PC-3 (cell line): Measurements from ENCODE around the gene MEIOSIN. TPM values are rescaled to one million over a fixed set of nuclear protein-coding genes. Genes with fewer than 3 reads are reported as not detected.
A peak's percentile ranks its signal among the peaks of the same experiment; 100 is the strongest.

ENCODE experiments used
- ATAC-seq: fragments of 200-7000 bp; cut with Tn5 transposase; 2 replicates; pipeline ENCODE4 v1.9.1; 2020; ENCODE audit warnings: mild to moderate bottlenecking, moderate library complexity
- BruUV-seq: library from RNA; stranded (reverse); fragments of 400-500 nt; replicated peaks from 2 replicates; lab custom pipeline; 2021; lab: Mats Ljungman, UMichigan
- CTCF ChIA-PET: fragments of 300-600 bp; sonication (Branson Sonifier 250); formaldehyde crosslinking; loops from one replicate; lab custom pipeline; 2022; ENCODE audit warnings: antibody characterized with exemption; lab: Charles Lee
- POLR2A ChIA-PET: fragments of 300-600 bp; sonication (Branson Sonifier 250); formaldehyde crosslinking; loops from one replicate; lab custom pipeline; 2022; ENCODE audit warnings: antibody characterized with exemption; ENCODE audit not compliant: unreplicated experiment; lab: Charles Lee
- DNase-seq: peaks from one replicate; pipeline ENCODE4 v3.0.0-alpha.2; 2015
- H2AFZ ChIP-seq: fragments of 300-600 bp; sonication (generic); 2 replicates; pipeline ENCODE4 v1.6.0; 2016; ENCODE audit warnings: antibody characterized with exemption, low read length
- H3F3A ChIP-seq: fragments of 300-600 bp; sonication (generic); one replicate; pipeline ENCODE4 v1.6.0; 2017; ENCODE audit warnings: antibody characterized with exemption, low read length, control low read depth, mild to moderate bottlenecking; ENCODE audit not compliant: unreplicated experiment
- H3K27ac ChIP-seq: fragments of 300-600 bp; sonication (generic); 2 replicates; pipeline ENCODE4 v1.5.1; 2016; ENCODE audit warnings: mild to moderate bottlenecking, low read length
- H3K27me3 ChIP-seq: fragments of 300-600 bp; sonication (generic); 2 replicates; pipeline ENCODE4 v1.6.1; 2016; ENCODE audit warnings: low read length, mixed read lengths
- H3K36me3 ChIP-seq: fragments of 300-600 bp; sonication (generic); 2 replicates; pipeline ENCODE4 v1.6.1; 2016; ENCODE audit warnings: low read depth, mixed run types, low read length, mixed read lengths
- H3K4me1 ChIP-seq: fragments of 300-600 bp; sonication (generic); 2 replicates; pipeline ENCODE4 v1.5.1; 2016; ENCODE audit warnings: low read length; ENCODE audit not compliant: insufficient read depth
- H3K4me2 ChIP-seq: fragments of 300-600 bp; sonication (generic); 2 replicates; pipeline ENCODE4 v1.6.0; 2016; ENCODE audit warnings: low read length
- H3K4me3 ChIP-seq: fragments of 300-600 bp; sonication (generic); 2 replicates; pipeline ENCODE4 v1.5.1; 2016; ENCODE audit warnings: mild to moderate bottlenecking, low read length, mixed read lengths
- H3K79me2 ChIP-seq: fragments of 300-600 bp; sonication (generic); 2 replicates; pipeline ENCODE4 v1.6.1; 2017; ENCODE audit warnings: low read length, mixed read lengths
- H3K9ac ChIP-seq: fragments of 300-600 bp; sonication (generic); 2 replicates; pipeline ENCODE4 v1.6.0; 2016; ENCODE audit warnings: mild to moderate bottlenecking, low read length
- H3K9me2 ChIP-seq: fragments of 300-600 bp; sonication (generic); replicated peaks from 2 replicates; pipeline ENCODE4 v1.6.1; 2016; ENCODE audit warnings: mixed run types, low read length, mixed read lengths
- H3K9me3 ChIP-seq: fragments of 300-600 bp; sonication (generic); 2 replicates; pipeline ENCODE4 v1.6.1; 2016; ENCODE audit warnings: low read length, mixed read lengths
- H4K20me1 ChIP-seq: fragments of 300-600 bp; sonication (generic); 2 replicates; pipeline ENCODE4 v1.6.1; 2016; ENCODE audit warnings: low read length, mixed read lengths
- CTCF ChIP-seq: fragments of 300-600 bp; sonication (generic); conservative IDR thresholded peaks from 2 replicates; pipeline ENCODE4 v1.5.1; 2017; ENCODE audit warnings: antibody characterized with exemption, low read depth, mild to moderate bottlenecking, low read length
- EZH2 ChIP-seq: fragments of 300-600 bp; sonication (generic); IDR thresholded peaks from one replicate; pipeline ENCODE4 v1.6.1; 2017; ENCODE audit warnings: antibody characterized with exemption, mild to moderate bottlenecking, low read length; ENCODE audit not compliant: unreplicated experiment
- EZH2phosphoT487 ChIP-seq: fragments of 300-600 bp; sonication (generic); IDR thresholded peaks from 2 replicates; pipeline ENCODE4 v1.6.1; 2018; ENCODE audit warnings: mild to moderate bottlenecking, antibody characterized with exemption, low read length, borderline replicate concordance
- intact Hi-C: fragments of 100-400 bp; cut with micrococcal nuclease; formaldehyde crosslinking; loops from 2 replicates; pipeline ENCODE4 v1.9.0; 2023
- total RNA-seq: library from RNA; depleted of rRNA; stranded (reverse); fragments of >200 nt; gene quantifications from 2 replicates; pipeline ENCODE4 v1.2.3, GENCODE V29; 2014

The MEIOSIN gene
- total RNA-seq, 1 experiment from 2014 or later: not detected

GRCh38 chr19:45768655-45768983 is 35.4 kb downstream of the MEIOSIN start:
- ATAC-seq (no peak), DNase-seq (no peak)
- Histone ChIP-seq H3F3A (no peaks in the 10 kb centered on the region), H3K4me1 (peaks cover 29% of the 10 kb centered on the region; the same call in 1 of the 2 replicates), H4K20me1 (no peaks in the 10 kb centered on the region), H3K4me3 (peak overlapping the region; percentile 97), H3K9ac (peak overlapping the region; percentile 74), H3K27ac (peak overlapping the region; percentile 69), H3K36me3 (no peaks in the 10 kb centered on the region), H3K79me2 (no peaks in the 10 kb centered on the region), H3K4me2 (peak overlapping the region; percentile 95), H3K9me2 (no peaks in the 10 kb centered on the region), H3K9me3 (no peaks in the 10 kb centered on the region), H2AFZ (peak overlapping the region; percentile 97), H3K27me3 (no peaks in the 10 kb centered on the region)
- TF ChIP-seq EZH2phosphoT487 (no peak), EZH2 (no peak), CTCF (no peak)
- ChIA-PET CTCF (interaction anchor here (0.9 to 1.7 kb wide), 3 partner anchors 13 to 48 kb away, joined by 4 to 11 read pairs (median 5); no protein-coding TSS in a partner anchor), POLR2A (interaction anchor here (0.8 to 2.1 kb wide), 2 partner anchors 14 to 51 kb away, joined by 21 to 39 read pairs; partner anchors contain the start of gene DMPK)
- intact Hi-C loops: no loop called here
- no TSS peak for BruUV-seq

- no peak for TF ChIP-seq EZH2phosphoT487
- TF ChIP-seq CTCF: no peak
- no peak for TF ChIP-seq EZH2
- H3F3A ChIP-seq: no peaks in the 10 kb centered on the region
- H3K36me3 ChIP-seq: no peaks in the 10 kb centered on the region
- no peaks in the 10 kb centered on the region for H4K20me1 ChIP-seq
- intact Hi-C loops: loop anchor here (1.0 kb wide), 1 partner anchor 52 kb away; no protein-coding TSS in a partner anchor
- H3K4me2 ChIP-seq: peak within 1 kb of the TSS; percentile 96
- peak within 1 kb of the TSS; percentile 74 for H3K9ac ChIP-seq
- ChIA-PET POLR2A (interaction anchor here (0.6 to 2.1 kb wide), 7 partner anchors 13 to 77 kb away, joined by 3 to 39 read pairs (median 10); partner anchors contain the start of genes DMPK, DMWD, FBXO46 and SNRPD2), CTCF (interaction anchor here (0.6 to 2.4 kb wide), 7 partner anchors 10 to 94 kb away, joined by 3 to 19 read pairs (median 8); partner anchors contain the start of gene QPCTL)
- H3K4me1 ChIP-seq: peaks cover 29% of the 10 kb centered on the region; the same call in 1 of the 2 replicates
- no peaks in the 10 kb centered on the region for H3K27me3 ChIP-seq
- no peaks in the 10 kb centered on the region for H3K9me3 ChIP-seq
- BruUV-seq: no TSS peak
- peak; percentile 53 for ATAC-seq
- no peaks in the 10 kb centered on the region for H3K79me2 ChIP-seq
- peak within 1 kb of the TSS; percentile 97 for H2AFZ ChIP-seq
- no peaks in the 10 kb centered on the region for H3K9me2 ChIP-seq
- H3K4me3 ChIP-seq: peak within 1 kb of the TSS; percentile 97
- DNase-seq: peak; percentile 95
- peak within 1 kb of the TSS; percentile 69 for H3K27ac ChIP-seq
Observed at GRCh38 chr19:45768984-45769782, 35.9 kb downstream of the MEIOSIN start, which contains the start of gene SIX5. TSS of gene SIX5 (minus strand) at chr19:45769252. CDS start at chr19:45768844, 408 bp downstream.
